Ascending aorta (tissue), 2 donors: ENCODE measurements around the gene SND1. TPM values are rescaled to one million over a fixed set of nuclear protein-coding genes. Genes with fewer than 3 reads are reported as not detected.

ENCODE experiments used
- DNase-seq, 2 donors: peaks; one replicate each; pipeline ENCODE4 v3.0.0-alpha.2; 2019; ENCODE audit warnings: low spot score in 2 of 2
- H3K27ac ChIP-seq, 2 donors: fragments of 200-600 bp; sonication (generic); one replicate each; pipeline ENCODE4 v1.5.1; 2016 to 2017; ENCODE audit warnings: mild to moderate bottlenecking in 1 of 2
- H3K27me3 ChIP-seq: fragments of 200-600 bp; sonication (generic); one replicate; pipeline ENCODE4 v1.5.1; 2017
- H3K36me3 ChIP-seq, 2 donors: fragments of 200-600 bp; sonication (generic); one replicate each; pipeline ENCODE4 v1.5.1; 2016
- H3K4me1 ChIP-seq, 2 donors: fragments of 200-600 bp; sonication (generic); one replicate each; pipeline ENCODE4 v1.5.1; 2016 to 2017; ENCODE audit warnings: mild to moderate bottlenecking in 1 of 2
- H3K4me3 ChIP-seq, 2 donors: fragments of 200-600 bp; sonication (generic); one replicate each; pipeline ENCODE4 v1.5.1; 2016 to 2017; ENCODE audit warnings: mild to moderate bottlenecking in 1 of 2
- H3K9me3 ChIP-seq, 2 donors: fragments of 200-600 bp; sonication (generic); one replicate each; pipeline ENCODE4 v1.5.1; 2016
- intact Hi-C: fragments of 100-400 bp; cut with DNase I; formaldehyde crosslinking; loops from one replicate; pipeline ENCODE4 v1.15.1; 2023
- total RNA-seq: library from RNA; depleted of rRNA; stranded (reverse); fragments of >200 nt; gene quantifications from one replicate; pipeline ENCODE4 v1.1.0, GENCODE V29; 2016
- TF ChIP-seq, protein P1 (sequence below), 3 experiments: fragments of 200-600 bp in 2 of 3; fragments of 450-650 bp in 1 of 3; sonication (generic) in 2 of 3; IDR thresholded peaks; one replicate each; pipeline ENCODE4 v1.5.1; 2016 to 2019; ENCODE audit warnings: antibody characterized with exemption in 3 of 3, mild to moderate bottlenecking in 1 of 3, moderate library complexity in 1 of 3

Gene SND1
- total RNA-seq, 1 donor from 2014 or later = 93.8 TPM

DNA sequence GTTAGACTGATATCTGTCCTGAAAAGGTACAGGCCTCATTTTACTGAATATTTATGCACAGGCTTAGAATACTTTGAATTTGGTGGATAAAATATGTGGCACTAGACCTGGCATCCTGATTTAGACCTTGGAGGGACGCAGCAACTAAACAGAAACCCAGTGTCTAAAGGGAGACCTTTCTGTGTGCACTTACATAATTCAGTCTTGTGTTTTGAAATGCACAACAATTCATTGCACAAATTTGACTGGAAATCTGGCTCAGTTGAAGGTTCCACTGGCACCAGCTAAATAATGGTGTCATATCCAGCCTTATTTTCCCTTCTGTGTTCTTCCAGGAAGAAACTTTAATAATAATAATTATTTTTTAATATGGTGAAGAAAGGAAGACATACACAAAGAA is 142.1 kb downstream of the SND1 start:
- Histone ChIP-seq H3K9me3 (no peaks in the 10 kb centered on the region), H3K27ac (no peak overlapping the region), H3K4me3 (no peak overlapping the region), H3K27me3 (no peaks in the 10 kb centered on the region), H3K36me3 (no peaks in the 10 kb centered on the region), H3K4me1 (peaks cover 0 to 2% of the 10 kb centered on the region in 2 donors)
- intact Hi-C loops = no loop called here
- no peak for DNase-seq
- TF ChIP-seq, protein P1, sequence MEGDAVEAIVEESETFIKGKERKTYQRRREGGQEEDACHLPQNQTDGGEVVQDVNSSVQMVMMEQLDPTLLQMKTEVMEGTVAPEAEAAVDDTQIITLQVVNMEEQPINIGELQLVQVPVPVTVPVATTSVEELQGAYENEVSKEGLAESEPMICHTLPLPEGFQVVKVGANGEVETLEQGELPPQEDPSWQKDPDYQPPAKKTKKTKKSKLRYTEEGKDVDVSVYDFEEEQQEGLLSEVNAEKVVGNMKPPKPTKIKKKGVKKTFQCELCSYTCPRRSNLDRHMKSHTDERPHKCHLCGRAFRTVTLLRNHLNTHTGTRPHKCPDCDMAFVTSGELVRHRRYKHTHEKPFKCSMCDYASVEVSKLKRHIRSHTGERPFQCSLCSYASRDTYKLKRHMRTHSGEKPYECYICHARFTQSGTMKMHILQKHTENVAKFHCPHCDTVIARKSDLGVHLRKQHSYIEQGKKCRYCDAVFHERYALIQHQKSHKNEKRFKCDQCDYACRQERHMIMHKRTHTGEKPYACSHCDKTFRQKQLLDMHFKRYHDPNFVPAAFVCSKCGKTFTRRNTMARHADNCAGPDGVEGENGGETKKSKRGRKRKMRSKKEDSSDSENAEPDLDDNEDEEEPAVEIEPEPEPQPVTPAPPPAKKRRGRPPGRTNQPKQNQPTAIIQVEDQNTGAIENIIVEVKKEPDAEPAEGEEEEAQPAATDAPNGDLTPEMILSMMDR (IDR thresholded peaks at IDR 0.05) = no peak

DNA sequence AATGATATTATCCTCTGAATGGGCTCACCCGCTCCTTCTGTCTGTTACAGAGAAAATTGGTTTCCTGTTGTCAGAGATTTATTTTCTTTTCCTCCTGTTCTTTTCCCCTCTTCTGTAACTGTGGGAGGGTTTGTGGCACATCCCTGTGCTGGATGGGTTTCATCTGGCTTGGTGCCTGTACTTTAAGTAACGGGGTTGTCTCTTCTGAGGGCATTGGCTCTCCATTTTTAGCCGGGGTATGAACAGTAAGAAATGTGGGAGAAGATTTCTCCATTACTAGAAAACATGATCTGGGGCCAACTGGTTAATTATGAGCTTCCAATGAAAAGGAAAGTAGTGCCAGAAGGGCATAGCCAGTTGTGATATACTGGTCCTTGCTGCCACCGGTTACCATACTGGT is 142.6 kb downstream of the SND1 start:
- TF ChIP-seq, protein P1 (IDR thresholded peaks at IDR 0.05) = no peak
- Histone ChIP-seq H3K4me1 (peaks cover 0 to 2% of the 10 kb centered on the region in 2 donors), H3K4me3 (no peak overlapping the region), H3K36me3 (no peaks in the 10 kb centered on the region), H3K27ac (no peak overlapping the region), H3K9me3 (no peaks in the 10 kb centered on the region), H3K27me3 (no peaks in the 10 kb centered on the region)
- intact Hi-C loops = no loop called here
- DNase-seq = no peak

DNA sequence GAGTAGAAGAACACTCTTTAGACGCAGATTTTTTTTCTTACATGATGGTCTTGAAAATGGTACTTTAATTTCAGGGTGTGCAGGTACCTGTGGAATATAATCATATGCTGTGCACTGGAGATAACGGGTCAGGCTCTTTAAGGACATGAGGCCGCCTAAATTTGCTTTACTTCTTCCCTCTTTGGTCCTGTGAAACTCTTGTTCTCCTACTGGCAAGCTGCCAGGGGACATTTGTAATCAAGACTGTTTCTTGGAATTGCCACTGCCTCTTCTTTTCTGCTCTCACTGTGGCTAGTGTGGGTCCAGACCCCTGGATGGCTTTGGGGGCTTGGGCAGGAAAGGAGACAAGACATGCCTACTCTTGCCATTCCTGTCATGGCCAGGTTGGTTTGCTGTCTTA is 146.0 kb downstream of the SND1 start:
- no peak for DNase-seq
- H3K4me3 ChIP-seq = no peak overlapping the region
- no peak overlapping the region for H3K27ac ChIP-seq
- no peaks in the 10 kb centered on the region for H3K36me3 ChIP-seq
- H3K9me3 ChIP-seq = no peaks in the 10 kb centered on the region
- TF ChIP-seq, protein P1 (IDR thresholded peaks at IDR 0.05) = no peak
- H3K4me1 ChIP-seq = peaks cover 0 to 2% of the 10 kb centered on the region in 2 donors
- intact Hi-C loops = no loop called here
- H3K27me3 ChIP-seq = no peaks in the 10 kb centered on the region

DNA sequence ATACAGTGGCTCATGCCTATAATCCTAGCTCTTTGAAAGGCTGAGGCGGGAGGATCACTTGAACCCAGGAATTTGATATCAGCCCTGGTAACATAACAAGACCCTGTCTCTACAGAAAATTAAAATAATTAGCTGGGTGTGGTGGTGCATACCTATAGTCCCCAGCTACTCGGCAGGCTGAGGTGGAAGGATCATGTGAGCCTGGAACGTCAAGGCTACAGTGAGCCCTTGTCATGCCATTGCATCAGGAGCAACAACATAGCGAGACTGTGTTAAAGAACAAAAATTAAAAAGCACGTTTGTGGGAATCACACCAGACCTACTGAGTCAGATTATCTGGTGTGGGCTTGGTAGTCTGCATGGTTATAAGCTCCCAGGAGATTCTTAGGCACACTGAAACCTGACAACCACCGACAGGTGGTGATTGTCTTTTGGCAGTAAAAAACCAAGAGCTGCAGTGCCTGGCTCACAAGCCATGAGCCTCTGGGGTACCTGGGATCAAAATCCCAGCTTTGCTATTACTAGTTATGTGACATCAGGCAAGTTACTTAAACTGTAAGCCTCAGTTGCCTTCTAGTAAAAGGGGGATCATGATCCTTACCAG is 146.9 kb downstream of the SND1 start:
- Histone ChIP-seq H3K36me3 (no peaks in the 10 kb centered on the region), H3K9me3 (no peaks in the 10 kb centered on the region), H3K27ac (no peak overlapping the region), H3K4me1 (peaks cover 0 to 2% of the 10 kb centered on the region in 2 donors), H3K27me3 (no peaks in the 10 kb centered on the region), H3K4me3 (no peak overlapping the region)
- intact Hi-C loops = no loop called here
- TF ChIP-seq, protein P1 (IDR thresholded peaks at IDR 0.05) = no peak
- DNase-seq = no peak

DNA sequence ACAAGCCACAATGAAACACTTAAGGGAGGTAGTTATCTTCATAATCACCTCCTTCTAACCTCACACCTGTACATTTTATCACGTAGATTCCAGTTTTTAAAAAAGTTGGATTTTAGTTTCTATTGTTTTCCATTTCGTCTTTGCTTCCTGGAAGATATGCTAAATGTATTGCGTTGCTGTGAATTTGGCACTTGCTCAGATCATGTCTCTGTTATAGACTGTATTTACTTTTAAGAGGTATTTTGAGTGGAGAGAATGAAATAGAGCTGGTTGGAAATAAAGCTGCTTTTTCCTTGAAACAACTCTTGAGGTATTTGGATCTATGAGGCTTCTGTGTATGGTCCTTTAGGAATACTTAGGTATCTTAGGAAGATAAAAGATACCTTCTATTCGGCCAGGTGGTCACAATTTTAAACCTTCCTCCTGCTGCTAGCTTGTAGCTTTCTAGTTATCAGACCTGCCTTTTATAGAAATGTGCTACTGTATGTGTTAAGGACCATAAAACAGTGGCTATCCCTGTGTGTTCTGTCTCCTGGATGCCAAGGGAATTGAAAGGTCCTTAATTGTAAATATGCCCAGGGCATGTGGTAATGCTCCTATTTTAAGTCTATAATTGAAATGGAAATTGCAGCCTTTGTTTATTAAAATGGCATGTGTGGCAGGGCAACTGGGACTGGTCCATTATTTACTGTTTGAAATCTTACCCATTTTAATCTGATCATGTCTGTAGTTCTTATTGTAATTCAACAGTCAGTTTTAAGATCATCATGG is 147.7 kb downstream of the SND1 start:
- intact Hi-C loops = no loop called here
- DNase-seq = no peak

More for the DNA sequence above, 147.7 kb downstream of the SND1 start:
- H3K9me3 ChIP-seq = no peaks in the 10 kb centered on the region
- no peaks in the 10 kb centered on the region for H3K36me3 ChIP-seq
- no peak overlapping the region for H3K27ac ChIP-seq
- H3K4me3 ChIP-seq = no peak overlapping the region
- no peaks in the 10 kb centered on the region for H3K4me1 ChIP-seq
- TF ChIP-seq, protein P1 (IDR thresholded peaks at IDR 0.05) = no peak
- no peaks in the 10 kb centered on the region for H3K27me3 ChIP-seq
